Anterior cingulate cortex (tissue), 58 donors: Measurements from ENCODE around the gene HAAO.
A peak's percentile ranks its signal among the peaks of the same experiment; 100 is the strongest.

Experiments used
- DNase-seq, 58 donors: peaks; one replicate each; lab custom pipeline; 2025; lab: John Stamatoyannopoulos, UW

HAAO gene

GRCh38 chr2:42815726-42816125 lies 23.3 kb upstream of the HAAO start:
- no peak for DNase-seq

DNA sequence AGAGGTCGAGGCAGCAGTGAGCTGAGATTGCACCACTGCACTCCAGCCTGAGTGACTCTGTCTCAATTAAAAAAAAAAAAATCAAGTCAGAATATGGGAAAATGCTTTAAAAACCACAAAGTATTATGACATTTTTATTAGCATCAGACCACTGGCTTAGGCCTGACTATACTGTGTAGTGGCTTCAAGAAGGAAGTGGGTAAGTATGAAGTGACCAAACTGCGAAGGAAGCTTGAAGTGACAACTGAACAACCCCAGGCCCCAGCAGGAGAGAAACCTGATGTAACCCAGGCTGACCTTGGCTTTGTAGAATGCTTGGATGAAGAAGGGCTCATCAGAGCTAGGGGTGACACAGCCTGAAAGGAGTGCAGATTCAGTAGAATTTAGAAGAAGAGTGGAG lies 21.4 kb upstream of the HAAO start:
- DNase-seq: no peak

GRCh38 chr2:42812899-42813479 lies 20.6 kb upstream of the HAAO start:
- DNase-seq: no peak

DNA sequence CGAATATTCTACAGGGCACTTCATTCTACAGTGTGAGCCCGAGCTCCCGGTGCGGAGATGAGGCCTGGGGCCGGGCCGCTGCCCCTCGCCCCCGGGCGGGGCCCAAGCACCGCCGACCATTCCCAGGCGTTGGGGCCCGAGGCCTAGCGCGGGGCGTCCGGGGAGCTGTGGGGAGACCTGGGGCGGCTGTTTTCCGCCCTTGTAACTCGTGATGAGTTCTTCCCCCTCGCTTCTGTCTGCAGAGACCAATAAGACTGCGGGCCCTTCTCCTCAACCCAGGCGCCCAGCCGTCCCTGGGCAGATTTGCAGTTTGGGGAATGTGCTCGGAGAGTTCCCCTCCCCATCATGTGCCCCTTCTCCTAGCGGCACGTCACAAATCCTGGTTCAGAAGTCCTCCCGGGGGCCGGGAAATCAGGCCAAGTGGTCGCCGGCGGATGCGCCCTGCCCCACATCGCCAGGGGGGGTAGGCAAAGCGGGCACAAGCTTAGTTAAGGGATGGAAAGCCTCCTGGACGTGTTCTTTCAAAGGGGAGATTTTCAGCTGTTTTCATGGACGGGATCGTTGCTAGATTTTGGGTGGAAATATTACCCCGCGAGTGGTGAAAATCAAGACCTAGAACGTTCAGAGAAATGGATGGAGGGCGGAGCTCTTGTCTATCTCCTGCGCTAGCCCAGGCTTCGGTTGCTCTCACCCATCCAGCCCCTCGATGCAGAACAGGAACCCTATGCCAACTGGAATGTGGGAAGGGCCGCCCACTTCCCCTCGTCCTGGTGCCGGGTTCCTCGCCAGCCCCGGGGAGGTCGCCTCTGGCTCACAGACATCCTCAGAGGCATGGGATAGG lies 18.8 kb upstream of the HAAO start:
- DNase-seq: peak in 50 of 58 donors; percentile 33 to 85 (median 66)

- DNase-seq: peak; percentile 65 to 96 (median 92)
Measured at GRCh38 chr2:42810121-42810970, 18.0 kb upstream of the HAAO start.

- DNase-seq: peak in 46 of 58 donors; percentile 46 to 95 (median 84)
Measured at GRCh38 chr2:42809819-42810120, 17.4 kb upstream of the HAAO start.

GRCh38 chr2:42809131-42809818 lies 16.9 kb upstream of the HAAO start:
- DNase-seq: no peak

GRCh38 chr2:42808301-42808700 lies 15.9 kb upstream of the HAAO start:
- no peak for DNase-seq

- DNase-seq: no peak
Measured at GRCh38 chr2:42806786-42807185, 14.4 kb upstream of the HAAO start.

- peak in 24 of 58 donors; percentile 14 to 75 (median 36) for DNase-seq
Measured at GRCh38 chr2:42804891-42805290, 12.5 kb upstream of the HAAO start.

- no peak for DNase-seq
Measured at GRCh38 chr2:42804338-42804737, 12.0 kb upstream of the HAAO start.

DNA sequence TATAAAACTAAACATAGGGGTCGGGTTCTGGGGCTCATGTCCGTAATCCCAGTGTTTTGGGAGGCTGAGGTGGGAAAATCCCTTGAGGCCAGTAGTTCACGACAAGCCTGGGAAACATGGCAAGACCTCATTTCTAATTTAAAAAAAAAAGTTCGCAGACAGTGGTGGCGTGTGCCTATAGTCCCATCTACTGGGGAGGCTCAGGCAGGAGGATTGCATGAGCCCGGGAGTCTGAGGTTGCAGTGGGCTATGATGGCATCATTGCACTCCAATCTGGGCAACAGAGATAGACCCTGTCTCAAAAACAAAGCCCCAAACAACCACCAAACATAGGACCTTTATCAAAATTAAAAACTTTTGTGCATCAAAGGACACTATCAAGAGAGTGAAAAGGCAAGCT lies 9.8 kb upstream of the HAAO start:
- DNase-seq: no peak

DNA sequence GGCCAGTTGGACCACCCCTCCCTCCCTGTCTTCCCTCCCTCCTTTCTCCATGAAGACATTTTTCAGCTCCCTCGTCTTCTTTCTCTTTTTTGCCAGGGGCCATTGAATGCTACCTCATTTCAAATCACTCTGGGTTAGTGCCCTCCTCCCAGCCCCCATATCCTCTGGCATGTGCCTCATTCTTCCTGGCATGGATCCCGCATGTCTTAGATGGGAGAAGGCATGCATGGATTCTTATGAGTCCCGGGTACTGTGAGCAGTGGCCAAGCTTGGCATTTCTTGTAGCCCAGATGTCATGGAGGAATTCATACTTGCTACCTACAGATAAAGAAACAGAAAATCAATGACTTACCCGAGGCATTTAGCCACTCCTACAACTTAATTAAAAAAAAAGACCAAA lies 9.0 kb upstream of the HAAO start:
- DNase-seq: no peak

DNA sequence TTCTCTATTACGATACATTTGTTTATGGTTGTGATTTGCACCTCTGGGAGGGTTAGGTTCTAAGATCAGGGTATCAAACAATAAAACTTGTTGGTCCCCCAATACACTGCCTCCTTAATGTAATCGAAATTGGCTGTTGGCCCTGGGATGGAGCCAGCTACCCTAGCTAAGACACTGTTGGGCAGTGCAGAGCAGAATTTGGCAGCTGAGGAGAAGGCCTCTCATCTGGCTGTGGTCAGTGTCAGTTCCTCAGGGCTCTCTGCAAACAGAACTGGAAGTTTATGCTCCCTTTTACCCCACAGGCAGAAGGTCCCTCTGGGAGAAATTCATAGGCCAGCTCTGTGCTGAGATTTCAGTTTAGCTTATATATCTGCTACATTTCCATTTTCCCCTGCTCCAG lies 8.6 kb upstream of the HAAO start:
- DNase-seq: no peak

DNA sequence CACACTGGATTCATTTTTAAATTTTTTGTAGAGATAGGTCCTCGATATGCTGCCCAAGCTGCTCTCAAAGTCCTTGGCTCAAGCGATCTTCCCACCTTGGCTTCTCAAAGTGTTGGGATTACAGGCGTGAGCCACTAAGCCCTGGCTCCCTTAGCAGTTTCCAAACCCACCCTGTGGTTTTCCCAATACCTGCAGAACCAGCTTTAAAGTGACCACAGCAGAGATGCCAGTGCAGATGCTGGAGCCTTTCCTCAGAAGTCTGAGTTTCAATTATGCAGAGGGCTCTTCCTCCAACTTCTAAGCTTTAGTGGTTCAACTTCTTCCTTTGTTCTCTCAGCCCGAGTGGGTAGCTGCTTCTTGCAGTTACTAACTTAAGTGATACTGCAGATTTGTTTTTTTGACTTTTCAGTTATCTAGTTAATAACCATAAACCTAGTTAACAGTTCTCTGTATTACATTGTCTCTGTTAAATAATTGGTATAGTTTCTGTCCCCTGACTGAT lies 8.1 kb upstream of the HAAO start:
- no peak for DNase-seq

- no peak for DNase-seq
Measured at GRCh38 chr2:42799881-42800280, 7.5 kb upstream of the HAAO start.

DNA sequence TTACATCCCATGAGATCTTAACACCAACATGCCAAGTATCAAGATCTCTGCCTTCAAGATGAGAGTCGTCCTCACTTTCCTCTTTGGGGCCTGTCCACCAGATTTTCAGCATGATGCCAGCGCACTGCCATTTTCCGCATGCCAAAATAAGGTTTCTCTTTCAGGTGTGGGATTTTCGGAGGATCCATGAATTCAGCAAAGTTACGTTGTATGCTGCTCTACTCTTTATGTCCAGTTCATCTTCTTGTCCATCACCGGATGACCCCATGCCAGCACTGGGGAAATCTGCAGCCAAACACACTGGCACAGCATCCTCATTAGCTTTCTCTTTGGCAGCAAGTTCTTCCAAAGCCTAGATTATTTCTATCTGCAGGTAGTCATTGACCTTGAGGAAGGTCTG lies 4.9 kb upstream of the HAAO start:
- no peak for DNase-seq

GRCh38 chr2:42796427-42797248 lies 4.3 kb upstream of the HAAO start:
- DNase-seq: no peak

DNA sequence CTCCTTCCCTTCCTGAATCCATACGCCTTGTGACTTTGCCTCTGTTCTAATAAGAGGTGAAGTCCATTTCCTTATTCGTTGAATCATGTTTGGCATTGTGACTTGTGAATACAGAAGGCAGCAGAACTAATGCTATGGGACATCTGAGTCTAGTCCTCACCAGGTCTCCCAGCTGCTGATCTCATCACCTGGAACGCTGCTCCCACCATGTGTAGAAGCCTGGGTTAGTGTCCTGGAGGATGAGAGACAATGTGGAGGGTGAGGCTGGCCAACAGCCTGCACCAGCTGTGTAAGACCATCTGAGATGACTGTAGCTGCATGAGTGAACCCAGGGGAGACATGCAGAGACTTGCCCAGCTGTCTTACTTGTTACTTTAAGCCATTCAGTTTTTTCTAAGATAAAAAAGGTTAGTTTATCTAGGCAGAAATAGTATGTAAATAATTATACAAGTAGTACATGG lies 3.5 kb upstream of the HAAO start:
- DNase-seq: no peak

DNA sequence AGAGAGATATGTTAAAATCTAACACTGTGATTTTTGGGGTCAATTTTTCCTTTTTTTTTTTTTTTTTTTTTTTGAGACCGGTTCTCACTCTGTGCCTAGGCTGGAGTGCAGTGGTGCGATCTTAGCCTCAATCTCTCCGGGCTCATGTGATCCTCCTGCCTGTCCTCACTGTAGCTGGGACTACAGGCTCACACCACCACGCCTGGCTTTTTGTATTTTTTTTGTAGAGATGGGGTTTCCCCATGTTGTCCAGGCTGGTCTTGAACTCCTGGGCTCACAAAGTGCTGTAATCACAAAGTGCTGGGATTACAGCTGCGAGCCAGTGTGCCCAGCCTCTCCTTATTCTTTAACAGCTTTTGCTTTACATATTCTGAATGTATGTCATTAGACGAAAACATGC lies 2.9 kb upstream of the HAAO start:
- no peak for DNase-seq
